OCI-LY3 (cell line): Measurements from ENCODE around the gene MLPH.

Source experiments
- H2AFZ ChIP-seq: fragments of 200-600, 300-600 bp; shearing (Covaris generic); 2 replicates; pipeline ENCODE4 v1.6.0; 2014; ENCODE audit warnings: antibody characterized with exemption, low read depth, low read length
- H3K27ac ChIP-seq: fragments of 200-600, 300-600 bp; sonication (generic); 2 replicates; pipeline ENCODE4 v1.5.1; 2014; ENCODE audit warnings: mild to moderate bottlenecking, low read length, moderate library complexity, mixed read lengths
- H3K27me3 ChIP-seq: fragments of 200-600, 300-600 bp; sonication (generic); 2 replicates; pipeline ENCODE4 v1.6.1; 2014; ENCODE audit warnings: low read depth, low read length, mixed read lengths
- H3K36me3 ChIP-seq: fragments of 200-600, 300-600 bp; sonication (generic); replicated peaks from 2 replicates; pipeline ENCODE3; 2014; ENCODE audit warnings: low read depth, low read length, mixed read lengths
- H3K4me1 ChIP-seq: fragments of 300-600, 200-600 bp; sonication (generic); 2 replicates; pipeline ENCODE4 v1.6.1; 2014; ENCODE audit warnings: low read length, mixed read lengths
- H3K4me2 ChIP-seq: fragments of 200-600, 300-600 bp; sonication (generic); 2 replicates; pipeline ENCODE4 v1.6.1; 2014; ENCODE audit warnings: low read length, mixed read lengths
- H3K4me3 ChIP-seq: fragments of 300-600, 200-600 bp; sonication (generic); 2 replicates; pipeline ENCODE4 v1.5.1; 2014; ENCODE audit warnings: antibody characterized with exemption, mild to moderate bottlenecking, low read length, moderate library complexity
- H3K79me2 ChIP-seq: fragments of 300-600, 200-600 bp; shearing (Covaris generic); 2 replicates; pipeline ENCODE4 v1.6.1; 2014; ENCODE audit warnings: mild to moderate bottlenecking, low read length, mixed read lengths
- H3K9ac ChIP-seq: fragments of 300-600, 200-600 bp; shearing (Covaris generic); 2 replicates; pipeline ENCODE4 v1.6.0; 2014; ENCODE audit warnings: mild to moderate bottlenecking, low read length, moderate library complexity
- H3K9me3 ChIP-seq: fragments of 200-600, 300-600 bp; shearing (Covaris generic); 2 replicates; pipeline ENCODE4 v1.6.1; 2014; ENCODE audit warnings: low read length, mixed read lengths; ENCODE audit not compliant: insufficient read depth
- H4K20me1 ChIP-seq: fragments of 200-600, 300-600 bp; sonication (generic); 2 replicates; pipeline ENCODE4 v1.6.1; 2016; ENCODE audit warnings: low read length, mixed read lengths; ENCODE audit not compliant: insufficient read depth
- EZH2phosphoT487 ChIP-seq: fragments of 200-600 bp; shearing (Covaris generic); IDR thresholded peaks from 2 replicates; pipeline ENCODE4 v1.6.1; 2018; ENCODE audit warnings: antibody characterized with exemption, mixed run types, low read depth
- TF ChIP-seq, protein P1 (sequence below): fragments of 200-600, 300-600 bp; sonication (generic); IDR thresholded peaks from 2 replicates; pipeline ENCODE4 v1.5.1; 2014; ENCODE audit warnings: antibody characterized with exemption, low read length, low read depth

The MLPH gene

GRCh38 chr2:237529452-237530402 is 42.7 kb downstream of the MLPH start:
- no peaks in the 10 kb centered on the region for H3K27me3 ChIP-seq
- TF ChIP-seq EZH2phosphoT487 = no peak
- TF ChIP-seq, protein P1, sequence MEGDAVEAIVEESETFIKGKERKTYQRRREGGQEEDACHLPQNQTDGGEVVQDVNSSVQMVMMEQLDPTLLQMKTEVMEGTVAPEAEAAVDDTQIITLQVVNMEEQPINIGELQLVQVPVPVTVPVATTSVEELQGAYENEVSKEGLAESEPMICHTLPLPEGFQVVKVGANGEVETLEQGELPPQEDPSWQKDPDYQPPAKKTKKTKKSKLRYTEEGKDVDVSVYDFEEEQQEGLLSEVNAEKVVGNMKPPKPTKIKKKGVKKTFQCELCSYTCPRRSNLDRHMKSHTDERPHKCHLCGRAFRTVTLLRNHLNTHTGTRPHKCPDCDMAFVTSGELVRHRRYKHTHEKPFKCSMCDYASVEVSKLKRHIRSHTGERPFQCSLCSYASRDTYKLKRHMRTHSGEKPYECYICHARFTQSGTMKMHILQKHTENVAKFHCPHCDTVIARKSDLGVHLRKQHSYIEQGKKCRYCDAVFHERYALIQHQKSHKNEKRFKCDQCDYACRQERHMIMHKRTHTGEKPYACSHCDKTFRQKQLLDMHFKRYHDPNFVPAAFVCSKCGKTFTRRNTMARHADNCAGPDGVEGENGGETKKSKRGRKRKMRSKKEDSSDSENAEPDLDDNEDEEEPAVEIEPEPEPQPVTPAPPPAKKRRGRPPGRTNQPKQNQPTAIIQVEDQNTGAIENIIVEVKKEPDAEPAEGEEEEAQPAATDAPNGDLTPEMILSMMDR = no peak
- H3K36me3 ChIP-seq = no peaks in the 10 kb centered on the region
- no peaks in the 10 kb centered on the region for H3K9me3 ChIP-seq
- H3K4me2 ChIP-seq = peak overlapping the region; percentile 67
- peak overlapping the region; percentile 30; the same call in 1 of the 2 replicates for H3K4me3 ChIP-seq
- peaks cover 62% of the 10 kb centered on the region for H3K4me1 ChIP-seq
- H3K9ac ChIP-seq = peak overlapping the region; percentile 53; the same call in 1 of the 2 replicates
- H4K20me1 ChIP-seq = no peaks in the 10 kb centered on the region
- peak overlapping the region; percentile 10; the same call in 1 of the 2 replicates for H2AFZ ChIP-seq
- peak overlapping the region; percentile 86 for H3K27ac ChIP-seq
- H3K79me2 ChIP-seq = no peaks in the 10 kb centered on the region

- Histone ChIP-seq H3K36me3 (no peaks in the 10 kb centered on the region), H3K4me3 (no peak overlapping the region), H3K4me2 (peak overlapping the region; percentile 67; the same call in 1 of the 2 replicates), H3K9me3 (no peaks in the 10 kb centered on the region), H3K79me2 (no peaks in the 10 kb centered on the region), H2AFZ (no peak overlapping the region), H4K20me1 (no peaks in the 10 kb centered on the region), H3K27me3 (no peaks in the 10 kb centered on the region), H3K4me1 (peaks cover 62% of the 10 kb centered on the region), H3K27ac (peak overlapping the region; percentile 86; the same call in 1 of the 2 replicates), H3K9ac (peak overlapping the region; percentile 53; the same call in 1 of the 2 replicates)
- TF ChIP-seq EZH2phosphoT487 = no peak
Observed at GRCh38 chr2:237530472-237531433, 43.7 kb downstream of the MLPH start.

- no peak overlapping the region for H3K9ac ChIP-seq
- TF ChIP-seq EZH2phosphoT487 = no peak
- TF ChIP-seq, protein P1 = no peak
Observed at GRCh38 chr2:237532160-237532559, 45.1 kb downstream of the MLPH start.

GRCh38 chr2:237533668-237534161 is 46.7 kb downstream of the MLPH start:
- H3K9ac ChIP-seq = no peak overlapping the region
- H4K20me1 ChIP-seq = no peaks in the 10 kb centered on the region
- no peaks in the 10 kb centered on the region for H3K27me3 ChIP-seq
- H3K79me2 ChIP-seq = no peaks in the 10 kb centered on the region
- no peaks in the 10 kb centered on the region for H3K36me3 ChIP-seq
- H3K9me3 ChIP-seq = no peaks in the 10 kb centered on the region
- H3K27ac ChIP-seq = peak overlapping the region; percentile 61
- peaks cover 49% of the 10 kb centered on the region for H3K4me1 ChIP-seq
- peak overlapping the region; percentile 49 for H3K4me2 ChIP-seq
- H2AFZ ChIP-seq = peak overlapping the region; percentile 40; the same call in 1 of the 2 replicates
- H3K4me3 ChIP-seq = no peak overlapping the region
- TF ChIP-seq, protein P1 = no peak
- no peak for TF ChIP-seq EZH2phosphoT487

More at GRCh38 chr2:237532160-237532559, 45.1 kb downstream of the MLPH start:
- Histone ChIP-seq H3K9me3 (no peaks in the 10 kb centered on the region), H3K4me1 (peaks cover 62% of the 10 kb centered on the region), H3K27ac (no peak overlapping the region), H3K27me3 (no peaks in the 10 kb centered on the region), H3K79me2 (no peaks in the 10 kb centered on the region), H3K36me3 (no peaks in the 10 kb centered on the region), H4K20me1 (no peaks in the 10 kb centered on the region), H2AFZ (no peak overlapping the region), H3K4me2 (no peak overlapping the region), H3K4me3 (no peak overlapping the region)
